ENCODE data around the gene ATP2C2.
"Not testable (repeated sequence)": the region's sequence is repeated elsewhere in the genome, so short reads cannot be mapped to it uniquely, and the experiment has no call there.

Gene ATP2C2

DNA sequence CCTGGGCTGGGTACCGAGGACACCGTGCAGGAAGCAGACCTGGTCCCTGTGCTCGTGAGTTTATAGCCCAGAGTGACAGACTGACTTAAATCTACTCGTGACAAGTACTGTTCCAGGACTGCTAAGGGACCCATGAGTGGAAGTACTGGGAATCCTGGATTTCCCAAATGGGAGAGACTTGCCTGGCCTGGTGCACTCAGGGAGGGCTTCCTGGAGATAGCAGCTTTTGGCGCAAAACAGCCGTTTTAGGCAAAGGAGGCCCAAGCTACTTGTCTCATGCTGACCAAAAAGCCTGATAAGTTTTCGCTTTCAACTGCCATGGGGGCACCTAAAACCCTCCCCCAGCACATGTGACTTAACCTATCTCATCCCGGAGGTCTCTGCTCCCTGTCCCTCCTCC lies 51.4 kb downstream of the ATP2C2 start:
- no peak for DNase-seq (ENCODE audit: low read depth in 3 of 3)

DNA sequence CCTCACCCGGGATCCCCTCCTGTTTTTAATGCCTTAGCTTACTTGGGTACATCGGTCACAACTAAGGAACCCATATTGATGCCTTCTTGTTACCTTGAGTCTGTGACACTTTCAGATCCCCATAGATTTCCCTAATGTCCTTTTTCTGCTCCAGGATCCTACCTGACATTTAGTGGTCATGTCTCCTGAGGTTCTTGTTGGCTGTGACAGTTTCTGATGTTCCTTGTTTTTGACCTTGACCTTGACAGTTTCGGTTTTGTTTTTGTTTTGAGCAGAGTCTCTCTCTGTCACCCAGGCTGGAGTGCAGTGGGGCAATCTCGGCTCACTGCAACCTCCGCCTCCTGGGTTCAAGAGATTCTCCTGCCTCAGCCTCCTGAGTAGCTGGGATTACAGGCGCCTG lies 52.2 kb downstream of the ATP2C2 start:
- not testable (repeated sequence) for DNase-seq (ENCODE audit: low read depth in 3 of 3)

DNA sequence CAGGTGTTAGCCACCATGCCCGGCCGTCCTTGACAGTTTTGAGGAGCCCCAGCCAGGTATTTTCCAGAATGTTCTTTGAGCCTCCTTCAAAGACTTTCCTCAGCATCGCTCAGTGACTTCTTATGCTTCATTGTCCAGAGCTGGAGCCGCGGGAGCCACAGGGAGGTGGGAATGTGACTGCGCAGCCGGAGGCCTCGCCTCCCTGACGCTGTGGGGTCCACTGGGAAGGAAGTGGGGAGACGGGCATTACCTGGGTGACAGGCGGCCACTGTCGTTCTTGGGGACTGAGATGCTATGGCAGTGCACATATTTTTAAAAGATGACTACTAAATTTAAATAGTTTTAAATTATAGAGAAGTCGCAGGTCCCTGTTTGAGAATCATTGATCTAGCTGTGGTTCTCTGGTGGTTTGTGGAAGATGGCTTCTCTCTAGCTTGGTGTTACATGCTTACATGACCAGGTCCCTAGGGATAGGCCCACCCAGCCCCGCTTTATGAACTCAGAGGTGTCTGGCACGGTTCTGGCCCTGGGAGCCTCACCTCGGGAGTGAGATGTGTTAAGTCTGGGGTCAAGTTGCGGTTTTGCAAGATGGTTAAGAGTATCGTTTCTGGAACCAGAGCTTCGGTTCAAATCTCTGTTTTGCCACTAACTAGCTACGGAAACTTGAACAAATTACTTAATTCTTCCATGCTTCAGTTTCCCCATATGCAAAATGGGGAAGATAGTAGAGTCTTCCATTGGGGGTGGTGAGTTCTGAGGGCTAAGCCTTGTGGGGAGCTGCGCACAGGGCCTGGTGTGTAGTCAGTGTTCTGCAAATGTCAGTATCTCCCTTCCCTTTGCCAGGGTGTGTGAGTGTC lies 53.0 kb downstream of the ATP2C2 start:
- no peak for DNase-seq (ENCODE audit: low read depth in 3 of 3)

DNA sequence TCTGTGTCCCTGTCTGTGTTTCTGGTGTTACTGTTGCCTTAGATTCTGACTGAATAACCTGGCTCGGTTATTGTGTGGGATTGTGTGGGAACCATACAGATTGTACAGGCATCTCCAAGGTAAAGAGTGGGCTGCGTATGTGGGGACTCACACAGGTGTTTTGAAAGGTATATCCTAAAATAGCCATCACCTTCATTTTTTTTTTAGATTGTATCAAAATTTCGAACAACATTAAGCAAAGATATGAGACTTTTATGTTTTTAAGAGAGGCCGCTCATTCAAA lies 53.5 kb downstream of the ATP2C2 start:
- no peak for DNase-seq (ENCODE audit: low read depth in 3 of 3)

DNA sequence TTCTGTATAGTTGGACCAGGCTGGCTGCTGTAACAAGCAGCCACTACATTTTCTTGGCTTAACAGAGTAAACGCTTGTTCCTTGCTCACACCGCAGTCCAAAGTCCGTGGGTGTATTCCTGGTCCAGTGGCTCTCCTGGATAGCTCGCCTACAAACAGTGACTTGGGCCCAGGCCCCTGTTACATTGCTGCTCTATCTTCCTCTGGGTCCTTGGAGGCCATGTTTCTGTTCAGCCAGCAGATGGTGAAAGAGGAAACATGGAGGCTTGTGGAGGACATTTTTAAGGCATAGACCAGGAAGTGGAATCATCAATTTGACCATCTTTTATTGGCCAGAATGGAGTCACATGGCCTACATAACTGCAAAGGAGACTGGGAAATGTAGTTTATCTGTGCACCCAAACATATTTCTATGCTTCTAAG lies 55.1 kb downstream of the ATP2C2 start:
- DNase-seq (ENCODE audit: low read depth in 3 of 3): no peak

DNA sequence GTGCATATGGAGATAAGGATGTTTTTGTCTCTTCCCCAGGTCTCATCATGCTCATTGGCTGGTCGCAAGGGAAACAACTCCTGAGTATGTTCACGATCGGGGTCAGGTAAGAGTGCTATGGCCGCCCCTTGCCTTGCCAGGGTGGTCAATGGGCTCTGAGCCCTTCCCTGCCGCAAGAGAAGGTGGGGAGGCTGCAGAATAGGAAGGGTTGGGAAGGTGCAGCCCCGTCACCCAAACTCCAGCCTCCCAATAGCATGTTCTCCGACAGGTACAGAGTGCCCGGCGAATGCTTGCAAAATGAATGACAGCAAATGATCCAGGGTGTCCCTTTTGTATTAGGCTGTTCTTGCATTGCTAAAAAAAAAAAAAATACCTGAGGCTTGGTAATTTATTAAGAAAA lies 57.4 kb downstream of the ATP2C2 start:
- no peak for DNase-seq (ENCODE audit: low read depth in 3 of 3)

DNA sequence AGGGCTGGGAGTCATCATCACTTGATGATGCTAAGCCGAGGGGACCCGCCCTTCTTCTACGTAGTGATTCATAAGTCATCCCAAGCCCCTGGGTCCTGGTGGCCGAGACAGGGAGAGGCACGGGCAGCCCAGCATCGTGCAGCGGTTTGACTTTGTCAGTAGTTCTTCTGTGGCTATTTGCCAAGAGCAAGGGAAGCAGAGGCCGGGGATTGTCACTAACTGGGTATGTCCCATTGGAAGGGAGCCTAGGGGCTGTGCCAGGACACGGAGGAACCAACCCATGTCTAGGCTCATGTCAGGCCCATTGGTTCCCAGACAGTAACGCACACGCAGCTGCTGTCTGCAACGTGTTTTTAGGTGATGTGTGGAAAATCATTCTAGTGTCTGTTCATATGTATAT lies 58.5 kb downstream of the ATP2C2 start:
- DNase-seq (ENCODE audit: low read depth in 3 of 3): no peak

DNA sequence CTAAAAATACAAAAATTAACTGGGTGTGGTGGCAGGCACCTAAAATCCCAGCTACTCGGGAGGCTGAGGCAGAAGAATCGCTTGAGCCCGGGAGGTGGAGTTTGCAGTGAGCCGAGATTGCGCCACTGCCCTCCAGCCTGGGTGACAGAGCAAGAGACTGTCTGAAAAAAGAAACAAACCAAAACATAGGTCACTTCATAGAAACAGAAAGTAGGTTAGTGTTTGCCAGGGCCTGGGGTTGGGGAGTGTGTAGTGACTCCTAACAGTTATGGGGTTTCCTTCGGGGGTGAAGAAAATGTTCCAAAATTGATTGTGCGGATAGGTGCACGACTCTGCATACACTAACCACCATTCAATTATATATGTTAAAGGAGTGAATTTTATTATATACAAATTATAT lies 59.2 kb downstream of the ATP2C2 start:
- DNase-seq (ENCODE audit: low read depth in 3 of 3): no peak

DNA sequence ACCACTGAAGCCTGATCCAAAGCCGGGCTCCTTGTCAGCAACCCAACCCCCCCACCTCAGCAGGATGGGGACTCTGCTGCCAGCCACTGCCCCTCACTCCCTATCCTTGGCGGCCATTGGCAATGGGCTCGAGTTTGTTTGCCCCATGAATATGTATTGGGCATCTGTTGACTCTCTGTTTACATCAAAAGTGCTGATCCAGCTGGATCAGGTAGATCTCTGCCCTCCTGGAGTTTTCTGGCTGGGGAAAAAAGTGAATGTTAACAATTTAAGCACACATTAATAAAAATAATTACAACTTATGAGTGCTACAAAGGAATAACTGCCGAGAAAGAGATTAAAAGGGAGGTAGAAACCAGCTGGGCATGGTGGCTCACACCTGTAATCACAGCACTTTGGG lies 62.5 kb downstream of the ATP2C2 start:
- DNase-seq (ENCODE audit: low read depth in 3 of 3): no peak

DNA sequence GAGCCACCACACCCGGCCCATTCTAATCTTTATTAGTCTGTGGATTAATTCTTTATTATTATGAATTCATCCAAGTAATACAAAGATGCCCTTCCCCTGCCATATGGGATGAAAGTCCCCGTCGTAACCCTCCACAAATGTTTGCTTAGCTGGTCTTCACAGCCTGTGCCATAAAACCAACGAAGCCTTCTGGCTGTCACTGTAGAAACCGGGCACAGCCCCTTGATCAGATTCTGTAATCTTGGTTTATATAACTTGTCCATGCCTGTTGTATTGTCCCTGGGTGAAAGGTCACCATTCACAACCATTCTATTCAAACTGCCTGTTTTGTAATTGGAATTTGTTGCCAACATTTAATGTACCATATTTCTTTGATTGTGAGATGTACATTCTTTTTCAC lies 66.5 kb downstream of the ATP2C2 start:
- DNase-seq (ENCODE audit: low read depth in 3 of 3): no peak

DNA sequence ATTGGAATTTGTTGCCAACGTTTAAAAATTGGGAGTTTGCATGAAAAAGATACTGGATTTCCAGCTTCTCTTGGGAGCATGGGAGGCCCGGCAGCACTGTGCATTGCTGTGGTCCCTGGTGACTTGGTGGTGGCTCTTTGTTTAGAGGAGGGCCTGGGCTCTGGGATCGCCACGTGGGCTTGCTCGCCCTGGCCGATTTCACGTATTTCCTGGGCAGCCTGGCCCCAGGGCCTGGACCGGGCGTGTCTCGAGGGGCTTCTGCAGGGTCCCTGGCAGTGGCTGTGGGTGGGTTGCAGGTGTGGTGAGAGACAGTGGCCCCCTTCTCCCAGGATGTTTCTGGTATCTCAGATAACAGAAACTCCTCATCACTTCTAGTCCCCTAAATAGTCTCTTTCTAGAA lies 67.9 kb downstream of the ATP2C2 start:
- DNase-seq (ENCODE audit: low read depth in 3 of 3): no peak

DNA sequence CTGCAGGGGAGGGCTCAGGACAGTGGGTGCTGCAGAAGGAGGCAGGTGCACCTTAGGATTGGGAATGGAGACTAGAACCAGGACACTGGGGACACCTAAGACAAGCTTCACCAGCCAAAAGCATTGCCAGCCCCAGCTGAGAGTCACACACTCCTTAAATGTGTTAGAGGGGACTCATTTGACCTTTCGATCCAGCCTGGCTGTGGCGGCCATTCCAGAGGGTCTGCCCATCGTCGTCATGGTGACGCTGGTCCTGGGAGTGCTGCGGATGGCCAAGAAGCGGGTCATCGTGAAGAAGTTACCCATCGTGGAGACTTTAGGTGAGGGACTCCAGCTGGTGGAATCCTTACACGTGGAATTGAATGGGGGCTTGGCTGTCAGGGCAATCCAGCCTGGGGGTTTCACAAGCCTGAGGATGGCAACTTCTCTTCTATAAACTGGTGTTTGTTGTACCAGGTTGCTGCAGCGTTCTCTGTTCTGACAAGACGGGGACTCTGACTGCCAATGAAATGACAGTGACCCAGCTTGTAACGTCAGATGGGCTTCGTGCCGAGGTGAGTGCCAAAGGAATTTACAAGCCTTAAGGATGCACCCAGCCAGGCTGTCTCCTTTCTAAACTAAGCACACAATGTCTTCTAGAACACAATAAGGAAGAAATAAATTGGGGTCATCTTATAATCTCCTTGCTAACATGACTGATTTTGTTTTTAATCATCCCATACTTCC lies 70.8 kb downstream of the ATP2C2 start:
- DNase-seq (ENCODE audit: low read depth in 3 of 3): no peak

DNA sequence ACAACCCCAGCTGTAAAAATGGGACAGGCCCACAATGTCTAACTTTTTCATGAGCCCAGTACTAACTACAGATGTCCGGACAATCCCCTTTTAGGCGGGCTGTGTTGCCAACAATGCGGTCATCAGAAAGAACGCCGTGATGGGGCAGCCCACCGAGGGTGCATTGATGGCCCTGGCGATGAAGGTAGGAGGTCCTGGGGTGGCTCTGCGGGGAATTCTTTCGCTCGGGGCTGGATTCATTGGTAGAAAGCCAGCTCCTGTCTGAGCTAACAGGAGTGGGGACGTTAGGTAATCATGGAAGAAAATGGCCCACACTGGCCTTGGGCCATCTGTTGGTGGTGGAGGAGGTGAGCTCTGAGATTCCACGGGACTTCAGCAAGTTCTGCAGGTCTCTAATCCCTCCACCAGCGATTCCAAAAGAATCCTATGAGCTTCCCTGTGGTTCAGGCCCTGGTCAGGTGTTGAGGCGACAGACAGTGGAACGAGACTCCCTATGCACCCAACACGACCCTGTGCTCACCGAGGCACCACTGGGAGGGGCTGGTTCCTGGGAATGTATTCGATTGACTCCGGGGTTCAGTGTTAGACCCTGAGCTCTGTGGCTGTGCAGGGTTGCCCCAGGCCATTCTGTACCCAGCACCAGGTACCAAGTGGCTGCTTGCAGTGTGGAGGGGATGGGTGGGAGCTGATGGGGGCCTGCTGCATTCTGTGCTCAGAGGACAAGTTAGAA lies 74.2 kb downstream of the ATP2C2 start:
- no peak for DNase-seq (ENCODE audit: low read depth in 3 of 3)

DNA sequence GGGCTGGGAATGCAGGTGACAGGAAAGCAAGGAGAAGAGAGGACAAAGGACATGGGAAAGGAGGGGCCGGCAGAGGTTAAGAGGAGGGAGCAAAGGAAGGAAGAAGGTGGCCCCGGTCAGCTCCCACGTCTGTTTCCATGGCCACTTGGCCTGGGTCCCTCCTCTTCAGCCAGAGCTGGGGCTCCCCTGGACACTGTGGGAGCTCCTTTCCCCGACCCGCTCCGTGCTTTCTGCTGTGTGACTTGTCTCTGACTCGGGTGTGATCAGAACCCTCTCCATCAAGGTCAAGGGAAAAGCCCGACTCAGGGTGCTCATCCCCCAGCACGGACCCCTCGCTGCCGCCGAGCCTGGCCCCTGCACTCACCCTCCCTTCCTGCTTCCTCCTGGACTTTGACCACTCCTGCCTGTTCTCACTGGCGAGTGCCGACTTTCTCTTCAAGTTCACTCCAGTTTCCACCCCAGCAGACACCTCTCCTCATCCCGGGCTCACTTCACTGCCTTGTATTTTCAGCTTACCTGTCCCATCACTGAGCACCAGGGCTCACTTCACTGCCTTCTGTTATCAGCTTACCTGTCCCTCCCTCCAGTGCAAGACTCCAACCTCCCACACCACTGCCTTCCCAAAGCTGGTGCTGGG lies 74.9 kb downstream of the ATP2C2 start:
- no peak for DNase-seq (ENCODE audit: low read depth in 3 of 3)

DNA sequence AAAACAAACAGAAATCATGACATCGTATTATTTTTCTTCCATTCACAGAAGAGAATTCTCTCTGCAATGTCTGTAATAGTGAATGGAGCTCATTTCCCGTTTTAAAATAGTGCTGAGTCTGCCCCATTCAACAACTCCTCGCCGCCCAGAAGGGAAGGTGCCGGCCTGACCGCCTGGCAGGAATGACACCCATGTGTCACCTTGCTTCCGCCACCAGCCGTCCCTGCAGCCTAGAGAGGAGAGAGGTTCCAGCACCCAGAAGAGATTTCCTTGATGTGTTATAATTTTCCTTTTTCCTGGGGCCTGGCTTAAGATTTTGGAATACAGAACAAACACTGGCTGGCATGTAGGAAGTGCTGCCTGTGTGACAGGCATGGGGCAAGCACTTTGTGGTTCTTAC lies 76.1 kb downstream of the ATP2C2 start:
- DNase-seq (ENCODE audit: low read depth in 3 of 3): no peak

DNA sequence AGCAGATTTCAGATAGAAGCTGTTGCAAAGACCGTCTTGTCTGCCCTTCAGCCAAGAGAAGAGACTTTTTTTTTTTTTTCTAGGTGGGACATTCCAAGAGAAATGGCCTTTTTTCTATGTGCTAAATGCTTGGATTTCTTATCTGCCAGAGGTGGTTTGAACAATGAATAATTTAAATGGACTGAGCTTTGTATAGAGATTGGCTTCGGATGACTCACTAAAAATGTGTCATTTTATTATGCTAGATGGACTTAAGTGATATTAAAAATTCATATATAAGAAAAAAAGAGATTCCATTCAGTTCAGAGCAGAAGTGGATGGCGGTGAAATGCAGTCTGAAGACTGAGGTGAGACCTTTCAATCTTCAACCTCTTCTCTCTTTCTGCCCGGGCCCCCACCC lies 77.7 kb downstream of the ATP2C2 start:
- no peak for DNase-seq (ENCODE audit: low read depth in 3 of 3)

DNA sequence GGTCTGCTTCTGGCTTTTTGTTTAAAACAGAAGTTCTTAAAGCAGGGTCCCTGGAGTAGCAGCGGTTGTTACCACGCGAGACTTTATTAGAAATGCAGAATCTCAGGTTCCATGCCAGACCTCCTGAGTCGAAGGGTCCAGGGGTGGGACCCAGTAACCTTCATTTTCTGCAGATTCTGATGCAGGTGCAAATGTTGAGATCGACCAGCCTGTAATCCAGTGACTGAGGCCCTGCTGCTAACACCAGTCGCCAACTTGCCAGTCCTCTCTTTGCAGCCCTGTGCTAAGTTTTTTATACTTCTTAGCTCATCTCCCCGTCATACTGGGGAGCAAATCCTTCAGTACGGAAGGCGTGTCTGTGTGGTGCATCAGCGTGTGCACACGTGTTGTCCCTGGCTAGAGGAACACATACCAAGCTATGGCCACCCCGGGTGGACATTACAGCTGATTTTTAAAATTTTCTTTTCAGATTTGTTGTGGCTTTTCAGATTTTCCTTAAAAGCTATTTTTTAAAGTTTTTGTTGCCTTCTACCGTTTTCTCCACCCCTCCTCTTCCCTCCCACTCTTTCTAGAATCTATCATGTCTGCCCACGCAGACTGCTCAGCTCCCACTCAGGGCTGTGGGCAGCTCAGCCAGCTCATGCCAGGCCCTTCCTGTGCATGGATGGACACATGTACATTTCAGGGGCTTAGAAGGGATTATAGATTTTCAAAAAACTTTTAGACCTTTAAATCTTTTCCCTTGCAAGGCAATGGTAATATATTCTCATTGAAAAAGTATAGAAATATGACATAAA lies 78.5 kb downstream of the ATP2C2 start:
- DNase-seq (ENCODE audit: low read depth in 3 of 3): no peak

DNA sequence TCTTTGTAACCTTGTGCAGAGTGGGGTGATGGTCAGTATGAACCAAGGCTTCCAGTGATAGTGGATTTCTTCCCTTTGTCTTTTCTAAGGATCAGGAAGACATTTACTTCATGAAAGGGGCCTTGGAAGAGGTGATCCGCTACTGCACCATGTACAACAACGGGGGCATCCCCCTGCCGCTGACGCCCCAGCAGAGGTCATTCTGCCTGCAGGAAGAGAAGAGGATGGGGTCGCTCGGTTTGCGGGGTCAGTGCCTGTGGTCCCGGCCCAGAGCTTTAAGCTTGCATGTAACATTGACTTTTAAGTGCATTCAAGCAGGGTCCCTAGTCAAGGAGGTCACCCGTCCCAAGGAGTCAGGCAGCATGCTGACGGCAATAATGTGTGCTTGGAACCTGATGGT lies 80.1 kb downstream of the ATP2C2 start:
- no peak for DNase-seq (ENCODE audit: low read depth in 3 of 3)

DNA sequence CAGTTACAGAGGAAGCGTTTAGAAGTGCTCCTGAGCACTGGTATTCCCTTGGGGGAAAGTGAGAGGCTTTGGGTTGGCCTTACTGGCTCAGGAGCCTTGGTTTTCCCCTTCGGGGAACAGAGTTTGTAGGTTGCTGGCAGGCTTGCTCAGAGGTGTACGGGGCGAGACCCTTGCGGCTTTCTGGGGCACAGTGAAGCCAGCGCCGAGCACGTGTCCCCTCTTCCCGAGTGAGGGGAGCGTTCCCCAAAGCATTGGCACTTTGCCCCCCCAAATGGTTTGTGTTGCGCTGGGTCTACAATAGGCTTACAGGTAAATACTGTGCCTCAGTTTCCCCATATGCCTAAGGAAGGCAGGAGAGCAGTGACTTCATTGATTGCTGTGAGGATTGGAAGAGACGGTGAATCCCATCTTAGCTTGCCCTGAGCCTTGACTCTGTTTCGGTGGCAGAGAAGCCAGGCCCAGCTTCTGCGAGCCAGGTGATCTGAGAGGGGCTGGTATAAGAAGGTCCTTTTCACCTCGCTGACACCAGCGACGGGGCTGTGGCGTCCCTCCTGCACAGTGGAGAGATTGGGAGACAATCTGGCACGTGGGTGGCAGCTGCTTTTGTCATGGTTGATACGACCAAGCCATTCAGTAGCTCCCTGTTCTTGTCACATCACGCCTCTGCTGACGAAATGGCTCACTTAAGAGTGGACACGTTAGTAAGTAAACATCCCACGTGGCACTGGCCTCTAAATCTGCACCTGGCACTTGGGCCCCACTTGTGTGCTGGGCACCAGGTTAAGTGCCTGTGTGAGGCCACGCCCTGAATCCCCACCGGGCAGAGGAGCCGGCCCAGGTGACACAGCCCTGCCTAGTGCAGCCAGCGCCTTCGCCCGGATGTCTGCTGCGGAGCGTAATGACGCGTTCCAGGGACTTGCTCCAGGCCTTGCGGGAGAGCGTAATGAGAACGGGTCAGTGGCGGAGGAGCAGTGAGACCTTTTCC lies 81.1 kb downstream of the ATP2C2 start:
- DNase-seq (ENCODE audit: low read depth in 3 of 3): no peak

DNA sequence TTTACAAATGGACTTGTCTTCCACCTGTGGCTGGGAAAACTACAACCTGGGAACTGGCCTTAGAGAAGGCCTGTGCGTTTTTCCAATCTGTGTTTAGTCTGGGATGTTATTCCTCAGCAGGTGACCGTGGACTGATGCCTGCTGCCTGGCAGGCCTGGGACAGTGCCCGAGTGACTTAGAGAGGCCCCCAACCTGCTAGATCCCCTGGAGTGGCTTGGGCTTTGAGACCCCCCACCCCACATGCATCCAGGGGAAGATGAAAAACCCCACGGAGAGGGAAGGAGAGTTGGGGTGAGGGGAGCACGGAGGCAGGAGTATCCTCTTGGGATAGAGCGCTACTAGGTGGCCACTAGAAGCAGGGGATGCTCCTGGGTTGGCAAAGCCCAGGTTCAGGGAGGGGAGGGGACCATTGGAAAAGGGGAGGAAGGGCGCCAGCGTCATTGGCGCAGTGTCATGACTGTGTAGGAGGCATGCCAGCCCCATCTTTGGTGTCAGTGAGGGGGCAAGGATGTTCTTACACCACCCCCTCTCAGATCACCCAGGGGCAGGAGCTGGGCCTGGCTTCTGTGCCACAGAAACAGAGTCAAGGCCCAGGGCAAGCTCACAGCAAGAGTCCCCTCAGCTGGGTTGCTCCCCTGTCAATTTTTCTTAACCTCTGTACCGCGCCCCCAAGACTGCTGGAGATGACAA lies 82.0 kb downstream of the ATP2C2 start:
- DNase-seq (ENCODE audit: low read depth in 3 of 3): no peak
